NCI-H128 (cell line): ENCODE data around the gene CCDC197.

Source experiments
- DNase-seq: peaks from one replicate; lab custom pipeline; 2025; ENCODE audit not compliant: unreplicated experiment; lab: John Stamatoyannopoulos, UW

The CCDC197 gene

GRCh38 chr14:93997082-93997481, at the start of gene CCDC197:
Gene CCDC197 (plus strand): TSS chr14:93997301. CDS start chr14:93998132, 831 bp downstream.
- no peak for DNase-seq

- no peak for DNase-seq
These were observed 47.5 kb upstream of the CCDC197 start for GRCh38 chr14:93949511-93950075.

- DNase-seq = no peak
These were observed 46.0 kb upstream of the CCDC197 start for GRCh38 chr14:93950948-93951634.

- no peak for DNase-seq
These were observed 45.2 kb upstream of the CCDC197 start for GRCh38 chr14:93951635-93952540.

- no peak for DNase-seq
These were observed 44.3 kb upstream of the CCDC197 start for GRCh38 chr14:93952829-93953228.

- DNase-seq = no peak
These were observed 43.8 kb upstream of the CCDC197 start for GRCh38 chr14:93953263-93953662.

GRCh38 chr14:93953739-93954515, 43.2 kb upstream of the CCDC197 start:
- no peak for DNase-seq

GRCh38 chr14:93954516-93954830, 42.6 kb upstream of the CCDC197 start:
- DNase-seq = no peak

GRCh38 chr14:93954900-93955849, 41.9 kb upstream of the CCDC197 start:
- no peak for DNase-seq

GRCh38 chr14:93955850-93956481, 41.1 kb upstream of the CCDC197 start:
- no peak for DNase-seq

- no peak for DNase-seq
These were observed 40.4 kb upstream of the CCDC197 start for GRCh38 chr14:93956514-93957332.

GRCh38 chr14:93957333-93957710, 39.8 kb upstream of the CCDC197 start:
- DNase-seq = no peak

GRCh38 chr14:93957751-93958566, 39.1 kb upstream of the CCDC197 start:
- DNase-seq = no peak

- no peak for DNase-seq
These were observed 38.4 kb upstream of the CCDC197 start for GRCh38 chr14:93958567-93959238.

GRCh38 chr14:93959239-93960107, 37.6 kb upstream of the CCDC197 start:
- DNase-seq = no peak

- no peak for DNase-seq
These were observed 37.0 kb upstream of the CCDC197 start for GRCh38 chr14:93960108-93960475.
